Vagina (tissue), 2 donors: ENCODE data around the gene BTN1A1.

Experiments
- CTCF ChIP-seq, 3 experiments: fragments of 450-650 bp in 2 of 3; fragments of 200-600 bp in 1 of 3; sonication (generic) in 1 of 3; IDR thresholded peaks; one replicate each; pipeline ENCODE4 v1.5.1; 2017 to 2019; ENCODE audit warnings: antibody characterized with exemption in 3 of 3, mild to moderate bottlenecking in 2 of 3, moderate library complexity in 2 of 3
- POLR2A ChIP-seq, 2 donors: fragments of 450-650 bp; IDR thresholded peaks; one replicate each; pipeline ENCODE4 v1.6.1; 2017; ENCODE audit warnings: antibody characterized with exemption in 2 of 2, mild to moderate bottlenecking in 2 of 2, moderate library complexity in 2 of 2

GRCh38 chr6:26472549-26473290 is 27.4 kb upstream of the BTN1A1 start:
- TF ChIP-seq POLR2A (IDR thresholded peaks at IDR 0.05) (no peak), CTCF (IDR thresholded peaks at IDR 0.05) (no peak)
